Endothelial cell (in vitro differentiated cells): ENCODE data around the gene SLITRK2. TPM values are rescaled to one million over a fixed set of nuclear protein-coding genes. Genes with fewer than 3 reads are reported as not detected.

Experiments used
- DNase-seq: peaks from one replicate; pipeline ENCODE4 v3.0.0; 2021; ENCODE audit warnings: low spot score
- H3K27ac Mint-ChIP-seq: one replicate; pipeline ENCODE4 v1.8.0; 2021; ENCODE audit warnings: mixed read lengths, inconsistent platforms; ENCODE audit not compliant: unreplicated experiment
- H3K27me3 Mint-ChIP-seq: one replicate; pipeline ENCODE4 v1.8.0; 2021; ENCODE audit warnings: mild to moderate bottlenecking, moderate library complexity, mixed read lengths, inconsistent platforms; ENCODE audit not compliant: unreplicated experiment
- H3K36me3 Mint-ChIP-seq: one replicate; pipeline ENCODE4 v1.8.0; 2021; ENCODE audit warnings: mild to moderate bottlenecking, low read depth, mixed read lengths, inconsistent platforms; ENCODE audit not compliant: unreplicated experiment
- H3K4me1 Mint-ChIP-seq: one replicate; pipeline ENCODE4 v1.8.0; 2021; ENCODE audit warnings: mild to moderate bottlenecking, mixed read lengths, inconsistent platforms; ENCODE audit not compliant: unreplicated experiment
- H3K4me3 Mint-ChIP-seq: one replicate; pipeline ENCODE4 v1.8.0; 2021; ENCODE audit warnings: mild to moderate bottlenecking, mixed read lengths, inconsistent platforms; ENCODE audit not compliant: unreplicated experiment
- H3K9me3 Mint-ChIP-seq: one replicate; pipeline ENCODE4 v1.8.0; 2021; ENCODE audit warnings: mixed read lengths, inconsistent platforms; ENCODE audit not compliant: unreplicated experiment
- CTCF ChIP-seq: fragments of 200-600 bp; sonication (generic); IDR thresholded peaks from one replicate; pipeline ENCODE4 v1.5.0; 2021; ENCODE audit warnings: antibody characterized with exemption; ENCODE audit not compliant: unreplicated experiment
- total RNA-seq: library from RNA; stranded (reverse); fragmentation: NEBNext Ultra II Directional; extraction: Animal tissue kit (Norgen Biotek cat#: 25700); gene quantifications from one replicate; pipeline ENCODE4 v1.2.1, GENCODE V29; 2021; ENCODE audit not compliant: unreplicated experiment

SLITRK2 gene
- total RNA-seq, 1 donor from 2014 or later = 0.10 TPM

DNA sequence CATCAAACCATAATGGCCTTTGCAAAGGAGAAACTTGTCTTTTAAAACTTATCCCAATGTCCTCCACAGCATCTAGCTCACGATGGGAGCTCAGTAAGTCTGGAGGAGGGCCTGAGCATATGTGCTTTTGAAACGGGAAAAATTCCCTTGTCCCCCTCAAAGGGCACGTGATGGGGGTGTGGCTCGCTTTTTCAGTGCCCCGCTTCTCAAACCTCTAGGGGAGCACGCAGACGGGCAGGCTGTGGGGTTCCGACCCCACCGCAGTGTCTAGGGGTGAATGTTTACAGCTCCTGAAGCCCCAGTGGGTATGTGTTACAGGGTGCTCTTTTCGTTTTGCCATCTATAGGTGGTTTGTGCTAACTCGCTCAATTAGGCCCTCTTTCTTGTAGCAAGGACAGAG lies 31.2 kb downstream of the SLITRK2 start:
- H3K4me3 Mint-ChIP-seq = no peak overlapping the region
- H3K27me3 Mint-ChIP-seq = no peaks in the 10 kb centered on the region
- H3K36me3 Mint-ChIP-seq = no peaks in the 10 kb centered on the region
- DNase-seq = no peak
- no peak overlapping the region for H3K27ac Mint-ChIP-seq
- TF ChIP-seq CTCF = no peak
- no peaks in the 10 kb centered on the region for H3K9me3 Mint-ChIP-seq
- no peaks in the 10 kb centered on the region for H3K4me1 Mint-ChIP-seq

GRCh38 chrX:145853181-145853580 lies 35.6 kb downstream of the SLITRK2 start:
- H3K36me3 Mint-ChIP-seq = no peaks in the 10 kb centered on the region
- H3K4me1 Mint-ChIP-seq = no peaks in the 10 kb centered on the region
- no peaks in the 10 kb centered on the region for H3K27me3 Mint-ChIP-seq
- no peak overlapping the region for H3K4me3 Mint-ChIP-seq
- no peak for TF ChIP-seq CTCF
- no peak overlapping the region for H3K27ac Mint-ChIP-seq
- no peak for DNase-seq
- no peaks in the 10 kb centered on the region for H3K9me3 Mint-ChIP-seq

GRCh38 chrX:145856181-145856580 lies 38.6 kb downstream of the SLITRK2 start:
- Mint-ChIP-seq H3K4me3 (no peak overlapping the region), H3K27ac (no peak overlapping the region), H3K9me3 (no peaks in the 10 kb centered on the region), H3K4me1 (no peaks in the 10 kb centered on the region), H3K36me3 (no peaks in the 10 kb centered on the region), H3K27me3 (no peaks in the 10 kb centered on the region)
- TF ChIP-seq CTCF = no peak
- DNase-seq = no peak

DNA sequence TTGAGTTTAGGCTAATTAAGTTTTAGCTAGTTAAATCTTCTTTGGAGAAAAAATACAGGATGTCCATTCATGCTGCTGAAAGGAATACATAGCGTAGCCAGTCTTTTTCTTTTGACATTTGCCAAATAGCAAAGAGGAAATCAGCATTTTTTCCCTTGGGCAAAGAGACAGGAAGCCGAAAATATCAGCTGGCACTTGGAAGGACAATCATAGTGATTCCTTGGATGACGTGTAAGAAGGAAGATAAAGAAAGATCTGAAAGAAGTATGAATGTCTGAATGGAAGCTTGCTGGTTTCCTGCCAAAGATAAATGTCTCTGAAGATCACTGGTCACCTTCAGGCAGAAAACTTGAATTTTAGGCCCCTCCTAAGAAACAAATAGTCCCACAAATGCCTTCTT lies 44.2 kb downstream of the SLITRK2 start:
- no peak overlapping the region for H3K27ac Mint-ChIP-seq
- no peak for TF ChIP-seq CTCF
- no peak for DNase-seq
- H3K27me3 Mint-ChIP-seq = no peaks in the 10 kb centered on the region
- H3K9me3 Mint-ChIP-seq = no peaks in the 10 kb centered on the region
- no peak overlapping the region for H3K4me3 Mint-ChIP-seq
- no peaks in the 10 kb centered on the region for H3K36me3 Mint-ChIP-seq
- H3K4me1 Mint-ChIP-seq = no peaks in the 10 kb centered on the region

DNA sequence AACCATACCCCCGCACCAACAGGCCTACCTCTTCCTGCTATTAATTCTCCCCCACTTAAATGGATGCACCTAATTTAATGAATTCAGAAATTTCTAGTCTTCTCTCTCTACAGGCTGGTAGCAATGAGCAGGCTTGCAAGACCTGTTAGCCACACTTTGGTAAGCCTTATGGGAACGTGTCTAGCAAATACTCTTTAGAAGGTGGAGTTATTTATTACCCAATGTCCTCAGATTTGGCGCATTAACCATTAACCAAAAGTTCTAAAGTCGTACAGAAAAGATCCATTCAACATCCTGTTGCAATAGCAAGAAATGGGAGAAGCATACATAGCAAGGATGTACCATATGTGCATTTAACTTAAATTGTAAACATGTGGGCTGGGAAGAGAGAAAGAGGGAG lies 47.5 kb downstream of the SLITRK2 start:
- Mint-ChIP-seq H3K9me3 (no peaks in the 10 kb centered on the region), H3K4me3 (no peak overlapping the region), H3K27me3 (no peaks in the 10 kb centered on the region)

More for the DNA sequence above, 47.5 kb downstream of the SLITRK2 start:
- no peak for TF ChIP-seq CTCF
- no peak overlapping the region for H3K27ac Mint-ChIP-seq
- DNase-seq = no peak
- no peaks in the 10 kb centered on the region for H3K4me1 Mint-ChIP-seq
- H3K36me3 Mint-ChIP-seq = no peaks in the 10 kb centered on the region
